Activated CD4-positive, alpha-beta T cell treated with anti-CD3 and anti-CD28 coated beads, Interleukin-2, Interleukin-6, amounts not matched to agents 100 ng/mL and 50 ng/mL, durations not matched to agents 16 hours and 8 hours (primary cell): Measurements from ENCODE around the gene RAMP3.
"Not testable (repeated sequence)": the region's sequence is repeated elsewhere in the genome, so short reads cannot be mapped to it uniquely, and the experiment has no call there.

Experiments
- DNase-seq: peaks from one replicate; pipeline ENCODE4 v3.0.0-alpha.2; 2020

RAMP3 gene

GRCh38 chr7:45158471-45158870, 880 bp downstream of the RAMP3 start:
- DNase-seq: no peak

- no peak for DNase-seq
Measured at GRCh38 chr7:45159296-45159695, 1.7 kb downstream of the RAMP3 start.

- no peak for DNase-seq
Measured at GRCh38 chr7:45160417-45160881, 2.9 kb downstream of the RAMP3 start.

DNA sequence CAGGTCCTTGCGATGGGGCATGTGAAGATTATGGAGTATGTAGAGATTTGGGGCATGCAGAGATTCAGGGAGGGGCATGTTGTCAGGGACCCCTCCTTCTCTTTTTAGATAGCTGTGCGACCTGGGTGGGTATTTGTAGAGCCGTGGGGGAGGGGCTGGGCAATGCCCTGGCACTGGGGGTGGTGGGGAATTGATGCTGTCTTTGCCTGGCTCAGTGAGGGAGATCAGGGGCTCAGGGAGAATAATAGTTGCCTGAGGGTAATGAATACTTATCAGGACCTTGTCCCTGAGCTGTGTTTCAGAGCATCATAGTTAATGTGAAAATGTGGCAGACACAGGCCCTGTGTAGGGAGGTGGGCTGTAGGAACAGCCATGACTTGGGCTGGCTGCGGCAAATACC, 3.5 kb downstream of the RAMP3 start:
- DNase-seq: no peak

- no peak for DNase-seq
Measured at GRCh38 chr7:45161842-45162241, 4.3 kb downstream of the RAMP3 start.

DNA sequence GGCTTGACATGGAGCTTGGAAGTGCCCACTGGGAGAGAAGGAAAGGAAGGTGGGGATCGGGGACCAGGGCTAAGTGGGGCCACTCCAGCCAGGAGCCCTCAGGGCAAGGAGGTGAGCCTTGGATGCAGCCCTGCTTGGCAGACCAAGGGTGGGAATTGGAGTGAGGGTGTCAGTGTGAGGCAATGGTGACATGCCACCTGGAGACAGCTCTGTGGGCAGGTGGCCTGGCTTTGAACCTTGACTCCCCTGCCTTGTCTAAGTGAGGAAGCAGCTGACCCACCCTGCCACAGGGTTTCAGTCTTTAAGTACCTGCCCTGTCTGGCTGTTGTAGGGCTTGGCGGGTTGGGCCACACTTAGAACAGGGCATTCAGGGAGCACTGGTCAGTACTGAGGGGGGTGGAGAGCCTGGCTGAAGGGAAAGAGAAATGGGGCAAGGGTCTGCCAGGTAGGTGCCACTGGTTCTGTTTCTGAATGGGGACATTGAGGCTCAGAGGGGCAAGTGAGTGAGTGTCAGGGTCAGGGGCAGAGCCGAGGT, 4.8 kb downstream of the RAMP3 start:
- no peak for DNase-seq

- no peak for DNase-seq
Measured at GRCh38 chr7:45162943-45163691, 5.5 kb downstream of the RAMP3 start.

- no peak for DNase-seq
Measured at GRCh38 chr7:45163692-45164052, 6.1 kb downstream of the RAMP3 start.

- DNase-seq: not testable (repeated sequence)
Measured at GRCh38 chr7:45164271-45164670, 6.7 kb downstream of the RAMP3 start.

GRCh38 chr7:45165857-45166256, 8.3 kb downstream of the RAMP3 start:
- no peak for DNase-seq

DNA sequence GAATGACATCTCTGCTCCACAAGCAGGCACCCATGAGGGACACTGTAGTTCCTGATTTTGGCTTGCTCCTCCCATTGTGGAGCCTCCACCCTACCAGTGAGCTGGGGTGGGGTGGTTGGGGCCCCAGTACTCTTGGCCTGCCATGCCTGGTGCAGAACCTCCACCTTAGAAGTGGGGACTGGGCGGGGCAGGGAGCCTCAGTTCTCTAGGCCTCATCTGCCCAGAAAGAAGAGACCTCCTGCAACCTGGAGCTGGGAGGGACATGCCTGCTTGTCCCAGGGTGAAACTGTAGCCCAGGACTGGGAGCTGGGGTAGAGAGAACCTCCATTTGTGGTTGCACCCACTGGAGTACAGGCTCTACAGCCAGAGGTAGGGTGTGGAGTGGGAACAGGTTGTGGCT, 14.4 kb downstream of the RAMP3 start:
- no peak for DNase-seq

DNA sequence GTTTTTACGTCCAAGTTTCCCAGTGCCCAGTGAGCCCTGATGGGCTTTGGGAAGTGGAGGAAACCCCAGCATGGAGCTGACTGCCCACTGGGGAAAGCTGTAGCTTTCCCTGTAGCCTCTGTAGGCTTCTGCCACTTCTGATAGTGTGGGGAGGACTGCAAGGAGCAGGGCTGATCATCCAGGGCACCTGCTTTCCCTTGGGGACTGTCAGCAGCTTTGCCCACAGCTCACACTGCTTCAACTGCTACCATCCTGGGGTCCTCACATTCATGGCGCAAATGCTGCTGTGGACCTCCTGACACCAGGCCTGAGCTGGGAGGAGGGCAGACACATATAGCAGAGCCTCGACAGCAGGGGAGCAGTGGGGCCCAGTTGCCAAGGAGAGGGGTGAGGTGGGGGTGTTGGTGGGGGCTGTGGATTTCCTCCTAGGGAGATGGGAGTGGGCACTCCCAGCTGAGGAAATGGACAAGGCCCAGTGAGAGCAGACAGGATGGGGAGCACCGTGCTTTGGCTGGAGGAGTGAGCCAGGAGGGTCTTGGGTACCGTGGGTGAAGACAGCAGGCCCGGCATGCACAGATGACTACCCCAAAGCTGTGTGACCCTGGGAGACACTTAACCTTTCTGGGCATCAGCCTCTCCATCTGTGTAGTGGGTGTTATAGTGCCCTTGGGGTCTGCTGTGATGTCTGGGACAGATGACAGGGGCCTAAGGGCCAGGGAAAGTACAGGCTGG, 16.2 kb downstream of the RAMP3 start:
- DNase-seq: no peak

- no peak for DNase-seq
Measured at GRCh38 chr7:45174328-45174610, 16.7 kb downstream of the RAMP3 start.

DNA sequence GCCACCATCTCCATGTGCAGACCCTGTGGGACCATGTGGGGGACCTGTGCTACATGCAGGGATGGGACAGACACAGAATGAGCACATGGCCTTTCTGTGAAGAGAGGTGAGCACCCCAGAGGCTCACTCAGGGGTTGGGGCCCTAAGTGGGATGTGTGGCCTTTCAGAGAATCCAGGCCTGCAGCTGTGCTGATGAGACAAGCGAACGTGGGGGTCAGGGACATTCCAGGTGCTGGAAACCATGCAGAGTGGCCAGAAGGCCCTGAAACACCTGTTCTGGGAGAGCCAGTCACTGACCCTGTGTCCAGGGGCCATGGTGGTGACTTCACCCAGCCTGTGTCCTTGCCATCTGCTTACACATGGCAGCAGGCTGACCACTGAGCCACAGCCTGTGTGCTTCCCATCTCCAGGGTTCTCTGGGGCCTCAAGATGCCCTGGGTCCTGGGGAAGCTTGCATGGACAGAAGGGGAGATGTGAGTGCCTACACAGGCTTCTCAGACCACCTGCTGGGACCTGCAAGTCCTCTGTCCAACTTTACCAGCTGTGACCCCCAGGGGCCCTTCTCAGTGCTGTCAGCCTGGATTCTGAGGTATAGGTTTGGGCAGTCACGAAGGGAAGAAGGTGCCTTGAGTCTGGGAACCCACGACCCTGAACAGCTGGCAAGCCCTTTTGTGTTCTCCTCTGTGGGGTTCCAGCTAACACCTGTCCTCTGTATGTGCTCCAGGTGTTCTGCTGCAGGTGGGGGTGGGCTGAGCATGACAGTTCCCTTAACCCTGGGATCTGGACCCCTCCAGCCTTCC, 17.6 kb downstream of the RAMP3 start:
- no peak for DNase-seq

DNA sequence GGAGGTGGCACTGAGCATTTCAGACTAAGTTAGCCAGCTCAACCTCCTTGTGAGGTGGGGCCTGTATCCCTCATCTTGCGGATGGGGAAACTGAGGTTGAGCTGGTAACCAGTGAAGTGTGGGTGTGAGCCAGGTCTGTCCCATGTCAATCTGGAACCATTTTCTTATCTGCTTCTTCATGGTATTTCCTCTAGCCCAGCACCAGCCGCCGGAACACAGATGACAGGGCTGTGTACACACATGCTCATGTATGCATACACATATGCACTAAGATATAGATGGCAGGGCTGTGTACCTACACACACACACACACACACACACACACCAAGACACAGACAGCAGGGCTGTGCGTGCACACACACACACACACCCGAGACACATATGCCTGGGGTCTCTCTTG, 18.5 kb downstream of the RAMP3 start:
- no peak for DNase-seq

DNA sequence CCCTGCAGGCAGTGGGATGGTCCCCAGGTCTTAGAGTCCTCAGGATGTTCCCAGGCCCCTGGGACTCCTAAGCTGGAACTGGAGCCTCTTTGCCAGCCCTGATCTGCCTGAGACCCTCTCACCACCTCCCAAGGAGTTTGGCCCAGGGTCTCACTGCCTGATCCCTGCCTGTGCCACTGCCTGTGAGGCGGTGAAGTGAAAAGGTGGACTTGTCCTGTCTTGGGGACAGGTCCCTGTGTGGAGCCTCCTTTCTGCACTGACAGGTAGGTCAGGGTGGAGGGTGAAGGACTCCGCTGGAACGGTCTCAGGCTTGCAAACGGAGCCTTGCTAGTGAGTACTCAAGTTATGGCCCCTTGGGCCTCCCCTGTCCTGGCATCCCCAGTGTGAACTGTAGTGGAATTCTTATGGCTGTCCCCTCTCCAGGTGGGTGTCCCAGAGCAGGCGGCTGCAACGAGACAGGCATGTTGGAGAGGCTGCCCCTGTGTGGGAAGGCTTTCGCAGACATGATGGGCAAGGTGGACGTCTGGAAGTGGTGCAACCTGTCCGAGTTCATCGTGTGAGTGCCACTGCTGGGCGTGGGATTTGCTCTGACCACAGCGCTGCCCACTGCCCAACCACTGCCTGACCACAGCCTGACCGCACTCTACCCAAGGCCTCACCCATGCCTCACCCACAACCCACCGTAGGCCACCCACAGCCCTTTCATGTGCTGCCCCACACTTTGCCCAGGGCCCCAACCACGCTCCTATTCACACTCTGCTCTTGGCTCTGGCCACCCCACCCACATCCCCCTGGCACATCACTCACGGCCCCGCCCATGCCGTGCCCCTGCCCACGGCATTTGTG, 19.5 kb downstream of the RAMP3 start:
- DNase-seq: no peak

- no peak for DNase-seq
Measured at GRCh38 chr7:45177801-45178200, 20.2 kb downstream of the RAMP3 start.

DNA sequence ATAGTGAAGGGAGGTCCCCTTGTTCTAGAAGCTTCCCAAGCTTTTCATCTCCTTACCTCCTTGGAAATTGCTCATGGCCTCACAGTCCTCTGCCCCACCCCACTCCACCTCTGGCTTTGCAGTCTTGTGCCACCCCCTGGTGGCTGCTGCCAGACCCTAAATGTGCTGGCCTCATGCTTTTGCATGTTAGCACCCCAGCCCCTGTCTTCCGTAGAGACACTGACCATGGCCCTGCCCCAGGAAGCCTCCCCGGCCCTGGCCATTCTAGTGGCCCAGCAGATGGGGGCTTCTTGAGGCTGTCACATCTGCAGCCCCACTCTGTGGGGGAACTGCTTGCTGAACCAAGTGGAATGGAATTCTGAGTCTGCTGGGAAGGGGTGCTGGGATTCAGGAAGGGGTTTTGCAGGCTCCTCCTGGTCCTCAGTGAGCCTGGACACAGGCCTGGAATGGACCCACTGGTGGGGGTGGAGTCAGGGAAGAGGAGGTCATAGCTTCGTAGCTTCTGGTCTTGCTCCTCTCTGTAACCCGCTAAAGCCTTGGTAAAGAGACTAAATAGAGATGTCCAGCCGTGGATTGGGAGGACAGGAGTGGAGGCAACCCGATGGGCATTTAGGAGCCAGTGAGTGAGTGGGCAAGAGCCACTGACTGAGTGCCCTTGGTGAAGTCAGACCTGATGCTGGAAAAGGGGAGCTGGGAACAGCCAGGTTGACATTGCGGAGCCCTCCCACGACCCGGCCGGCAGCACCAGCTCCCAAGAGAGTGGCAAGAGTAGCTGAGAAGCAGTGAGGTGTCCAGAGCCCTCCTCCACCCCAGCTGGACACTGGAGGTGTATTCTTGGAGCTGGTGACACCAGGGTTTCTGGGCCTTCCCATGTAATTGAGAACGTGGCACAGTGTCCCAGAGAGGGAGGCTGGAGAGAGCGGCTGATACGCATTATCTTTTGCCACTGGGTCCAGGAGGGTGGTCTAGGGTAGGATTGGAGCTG, 20.9 kb downstream of the RAMP3 start:
- DNase-seq: peak; percentile 15

GRCh38 chr7:45179666-45180065, 22.1 kb downstream of the RAMP3 start:
- DNase-seq: no peak

DNA sequence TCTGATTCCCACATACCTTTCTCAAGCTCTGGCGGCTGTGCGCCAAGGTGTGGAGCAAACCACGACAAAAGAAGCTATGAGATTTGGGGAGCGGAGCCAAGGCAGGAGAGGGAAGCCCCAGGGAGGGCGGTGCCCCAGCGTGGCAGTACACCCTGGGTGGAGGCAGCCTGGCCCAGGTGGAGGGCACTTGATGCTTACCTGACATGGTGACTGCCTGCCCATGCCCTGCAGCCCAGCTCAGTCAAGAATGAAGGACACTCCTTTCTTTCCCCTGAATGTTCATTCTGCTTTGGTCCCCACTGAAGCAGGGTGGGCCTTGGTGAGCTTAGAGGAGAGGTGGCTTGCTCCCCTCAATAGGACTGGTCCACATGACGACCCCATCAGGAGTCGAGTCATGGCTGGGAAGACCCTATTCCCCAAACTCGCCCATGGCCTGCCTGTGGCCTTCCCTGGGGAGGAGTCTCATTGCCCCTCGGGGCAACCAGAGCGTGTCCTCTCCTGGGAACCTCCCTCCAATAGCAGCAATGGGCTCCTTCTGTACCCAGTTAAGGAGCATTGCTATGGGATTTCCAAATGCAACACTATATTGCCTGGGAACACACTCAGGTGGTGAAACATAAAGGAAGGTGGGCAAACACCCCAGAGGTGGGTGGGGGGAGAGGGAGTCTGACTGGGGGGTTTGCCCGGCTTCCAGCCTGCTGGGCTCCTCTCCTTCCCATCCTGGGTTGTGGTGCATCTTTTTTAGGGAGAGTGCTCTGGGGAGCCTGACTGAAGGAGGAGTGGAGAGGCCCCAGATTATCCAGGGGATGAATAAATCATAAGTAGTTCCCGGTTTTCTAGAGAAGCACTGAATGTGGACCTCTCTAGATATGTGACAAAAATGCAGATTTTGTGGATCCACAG, 22.7 kb downstream of the RAMP3 start:
- DNase-seq: no peak
